HepG2 (cell line): ENCODE measurements around the gene TUBB3. TPM values are rescaled to one million over a fixed set of nuclear protein-coding genes. Genes with fewer than 3 reads are reported as not detected.

ENCODE experiments used
- CCAR2 ChIP-seq: fragments of 200-400 bp; formaldehyde crosslinking; optimal IDR thresholded peaks from 2 replicates; pipeline ENCODE3; 2018; ENCODE audit warnings: low read depth, mild to moderate bottlenecking, low read length, moderate library complexity
- CREM ChIP-seq, 2 experiments: sonication (generic) in 1 of 2; formaldehyde crosslinking in 1 of 2; IDR thresholded peaks; 2 replicates each; pipeline versions ENCODE4 v1.4.0 to v1.6.1; 2016 to 2020; ENCODE audit warnings: antibody characterized with exemption in 1 of 2, mild to moderate bottlenecking in 1 of 2, missing genetic modification reagents in 1 of 2
- ETV6 ChIP-seq: sonication (generic); formaldehyde crosslinking; conservative IDR thresholded peaks from 2 replicates; pipeline ENCODE4 v1.4.0; 2020; ENCODE audit warnings: missing genetic modification reagents
- GATAD2A ChIP-seq: IDR thresholded peaks from 2 replicates; pipeline ENCODE4 v1.6.1; 2016
- KLF12 ChIP-seq: sonication (generic); formaldehyde crosslinking; IDR thresholded peaks from 2 replicates; pipeline ENCODE4 v1.4.0; 2020; ENCODE audit warnings: missing genetic modification reagents, borderline replicate concordance
- MEIS2 ChIP-seq: sonication (generic); formaldehyde crosslinking; IDR thresholded peaks from 2 replicates; pipeline ENCODE4 v1.9.0; 2021; ENCODE audit warnings: mild to moderate bottlenecking, missing genetic modification reagents
- MXI1 ChIP-seq: IDR thresholded peaks from 3 replicates; pipeline ENCODE4 v1.6.1; 2012; ENCODE audit warnings: low read depth, low read length, inconsistent platforms, borderline replicate concordance
- PTBP1 ChIP-seq: fragments of 200-400 bp; formaldehyde crosslinking; IDR thresholded peaks from 2 replicates; pipeline ENCODE4 v1.6.1; 2018; ENCODE audit warnings: low read length, low read depth; ENCODE audit not compliant: poor library complexity, severe bottlenecking
- RARA ChIP-seq: IDR thresholded peaks from 2 replicates; pipeline ENCODE4 v1.6.1; 2016; ENCODE audit warnings: missing genetic modification reagents, missing compliant biosample characterization
- RXRB ChIP-seq: IDR thresholded peaks from 2 replicates; pipeline ENCODE4 v1.6.1; 2016; ENCODE audit warnings: borderline replicate concordance, missing genetic modification reagents, missing compliant biosample characterization
- SALL2 ChIP-seq: sonication (generic); formaldehyde crosslinking; IDR thresholded peaks from 2 replicates; pipeline ENCODE4 v1.8.1; 2023; ENCODE audit warnings: mild to moderate bottlenecking, missing genetic modification reagents, inconsistent platforms
- SOX6 ChIP-seq, 2 experiments: fragments of 450-650 bp in 1 of 2; sonication (generic) in 1 of 2; formaldehyde crosslinking in 1 of 2; IDR thresholded peaks; 2 replicates each; pipeline versions ENCODE4 v1.4.0 to v1.6.1; 2017 to 2020; ENCODE audit warnings: antibody characterized with exemption in 1 of 2, mild to moderate bottlenecking in 1 of 2, missing genetic modification reagents in 1 of 2
- STAG1 ChIP-seq: sonication (generic); formaldehyde crosslinking; IDR thresholded peaks from 2 replicates; pipeline ENCODE4 v1.4.0; 2020; ENCODE audit warnings: missing genetic modification reagents
- WIZ ChIP-seq: sonication (generic); formaldehyde crosslinking; IDR thresholded peaks from 2 replicates; pipeline ENCODE4 v1.5.1; 2020; ENCODE audit warnings: mild to moderate bottlenecking, missing genetic modification reagents
- YEATS2 ChIP-seq: sonication (generic); formaldehyde crosslinking; IDR thresholded peaks from 2 replicates; pipeline ENCODE4 v1.4.0; 2020; ENCODE audit warnings: missing genetic modification reagents, borderline replicate concordance
- ZFX ChIP-seq: sonication (generic); formaldehyde crosslinking; IDR thresholded peaks from 2 replicates; pipeline ENCODE4 v1.4.0; 2020; ENCODE audit warnings: mild to moderate bottlenecking, low read depth, missing genetic modification reagents, moderate library complexity
- ZNF34 ChIP-seq: sonication (generic); formaldehyde crosslinking; IDR thresholded peaks from 2 replicates; pipeline ENCODE4 v1.4.0; 2020; ENCODE audit warnings: mild to moderate bottlenecking, missing genetic modification reagents, borderline replicate concordance
- polyA plus RNA-seq, 8 experiments: library from polyadenylated mRNA; depleted of rRNA in 3 of 8; stranded (reverse) in 7 of 8; unstranded in 1 of 8; fragments of >200 nt; fragmentation: Illumina TruSeq in 4 of 8; extraction: Trizol in 4 of 8; gene quantifications; 2 replicates each; pipeline versions ENCODE4 v1.2.1 to v1.2.3, GENCODE V29; 2011 to 2016; ENCODE audit warnings: low read depth in 4 of 8, missing spikeins in 1 of 8, mixed read lengths in 1 of 8; ENCODE audit not compliant: insufficient read depth in 1 of 8
- total RNA-seq, 5 experiments: library from RNA; depleted of rRNA; stranded (reverse); fragments of >200 nt; fragmentation: Illumina TruSeq; extraction: Trizol; gene quantifications; 2 replicates each; pipeline ENCODE4 v1.2.3, GENCODE V29; 2016; ENCODE audit warnings: low read depth in 1 of 5
- TF ChIP-seq, protein P1 (sequence below): sonication (generic); formaldehyde crosslinking; IDR thresholded peaks from 2 replicates; pipeline ENCODE4 v1.4.0; 2020; ENCODE audit warnings: missing genetic modification reagents
- TF ChIP-seq, protein P2 (sequence below): IDR thresholded peaks from 2 replicates; pipeline ENCODE4 v1.6.1; 2016; ENCODE audit warnings: missing biosample characterization, missing genetic modification reagents, low read depth
- TF ChIP-seq, protein P3 (sequence below), 2 experiments: sonication (generic) in 1 of 2; formaldehyde crosslinking in 1 of 2; IDR thresholded peaks; 2 replicates each; pipeline versions ENCODE4 v1.4.0 to v1.6.1; 2018 to 2020; ENCODE audit warnings: missing genetic modification reagents in 2 of 2, borderline replicate concordance in 1 of 2, low read depth in 1 of 2, mild to moderate bottlenecking in 1 of 2, missing biosample characterization in 1 of 2
- TF ChIP-seq, protein P4 (sequence below): IDR thresholded peaks from 2 replicates; pipeline ENCODE4 v1.6.1; 2016

The TUBB3 gene
- total and polyA plus RNA-seq, 2 of the 13 experiments (the other 11 are each of a cell fraction or from before 2014, with no cell fraction given), result 110 to 185 TPM

DNA sequence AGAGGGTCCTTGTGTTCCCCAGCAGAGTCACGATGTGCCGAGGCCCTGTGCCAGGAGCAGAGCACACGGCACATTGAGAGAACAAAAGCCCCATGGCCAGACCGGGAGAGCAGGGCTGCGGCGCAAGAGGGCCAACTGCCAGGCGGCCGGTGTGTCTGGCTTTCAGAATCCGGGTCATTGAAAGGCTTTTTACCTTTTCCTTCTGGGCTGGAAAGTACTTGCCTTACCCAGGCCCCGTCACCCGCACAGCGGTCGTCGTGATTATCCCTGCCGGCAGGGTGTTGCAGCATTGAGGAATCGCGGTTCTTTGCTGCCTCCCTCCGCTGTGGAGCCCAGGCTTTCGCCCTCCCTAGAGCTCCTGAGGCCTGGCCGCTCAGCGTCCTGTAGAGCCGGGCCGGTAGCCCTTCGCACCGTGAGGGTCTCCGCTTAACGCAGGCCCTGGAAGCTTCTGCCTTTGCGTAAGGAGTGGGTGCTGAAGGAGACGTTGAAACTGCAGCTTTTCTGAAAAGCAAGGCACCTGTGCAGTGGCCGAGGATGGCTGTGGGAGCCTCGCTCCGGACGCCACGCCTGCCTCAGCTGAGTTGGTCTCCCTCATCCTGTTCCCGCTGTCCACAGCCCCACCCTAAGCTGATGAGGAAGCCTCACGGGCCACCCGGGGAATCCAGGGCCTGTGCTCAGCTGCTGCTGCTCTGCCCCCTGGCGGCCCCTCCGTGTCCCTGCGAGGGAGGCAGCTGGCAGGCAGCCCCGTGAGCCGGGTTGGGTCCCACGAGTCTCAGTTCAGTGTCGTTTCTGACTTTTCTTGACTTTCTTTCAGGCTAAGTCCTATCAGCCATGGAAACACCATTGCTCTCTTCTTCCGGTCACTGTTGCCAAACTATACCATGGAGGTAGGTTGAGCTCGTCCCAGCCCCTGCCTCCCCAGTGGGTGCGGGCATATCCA lies 13.1 kb upstream of the TUBB3 start (continued):
- TF ChIP-seq, protein P1, sequence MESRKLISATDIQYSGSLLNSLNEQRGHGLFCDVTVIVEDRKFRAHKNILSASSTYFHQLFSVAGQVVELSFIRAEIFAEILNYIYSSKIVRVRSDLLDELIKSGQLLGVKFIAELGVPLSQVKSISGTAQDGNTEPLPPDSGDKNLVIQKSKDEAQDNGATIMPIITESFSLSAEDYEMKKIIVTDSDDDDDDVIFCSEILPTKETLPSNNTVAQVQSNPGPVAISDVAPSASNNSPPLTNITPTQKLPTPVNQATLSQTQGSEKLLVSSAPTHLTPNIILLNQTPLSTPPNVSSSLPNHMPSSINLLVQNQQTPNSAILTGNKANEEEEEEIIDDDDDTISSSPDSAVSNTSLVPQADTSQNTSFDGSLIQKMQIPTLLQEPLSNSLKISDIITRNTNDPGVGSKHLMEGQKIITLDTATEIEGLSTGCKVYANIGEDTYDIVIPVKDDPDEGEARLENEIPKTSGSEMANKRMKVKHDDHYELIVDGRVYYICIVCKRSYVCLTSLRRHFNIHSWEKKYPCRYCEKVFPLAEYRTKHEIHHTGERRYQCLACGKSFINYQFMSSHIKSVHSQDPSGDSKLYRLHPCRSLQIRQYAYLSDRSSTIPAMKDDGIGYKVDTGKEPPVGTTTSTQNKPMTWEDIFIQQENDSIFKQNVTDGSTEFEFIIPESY (CRISPR knock-in tag), result peak; percentile 72
- TF ChIP-seq, protein P2, sequence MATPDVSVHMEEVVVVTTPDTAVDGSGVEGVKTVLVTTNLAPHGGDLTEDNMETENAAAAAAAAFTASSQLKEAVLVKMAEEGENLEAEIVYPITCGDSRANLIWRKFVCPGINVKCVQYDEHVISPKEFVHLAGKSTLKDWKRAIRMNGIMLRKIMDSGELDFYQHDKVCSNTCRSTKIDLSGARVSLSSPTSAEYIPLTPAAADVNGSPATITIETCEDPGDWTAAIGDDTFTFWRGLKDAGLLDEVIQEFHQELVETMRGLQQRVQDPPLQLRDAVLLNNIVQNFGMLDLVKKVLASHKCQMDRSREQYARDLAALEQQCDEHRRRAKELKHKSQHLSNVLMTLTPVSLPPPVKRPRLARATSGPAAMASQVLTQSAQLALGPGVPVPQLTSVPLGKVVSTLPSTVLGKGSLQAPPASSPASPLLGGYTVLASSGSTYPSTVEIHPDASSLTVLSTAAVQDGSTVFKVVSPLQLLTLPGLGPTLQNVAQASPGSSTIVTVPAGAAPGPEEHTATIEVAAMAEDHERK (CRISPR knock-in tag), result no peak
- TF ChIP-seq ZFX (CRISPR knock-in tag), result peak; percentile 73; the same call in 1 of the 2 replicates
- no peak for TF ChIP-seq KLF12 (CRISPR knock-in tag)
- peak; percentile 28; the same call in 1 of the 2 replicates for TF ChIP-seq ETV6 (CRISPR knock-in tag)
- TF ChIP-seq SALL2, result peak; percentile 36; the same call in 1 of the 2 replicates
- TF ChIP-seq RXRB (CRISPR knock-in tag), result 0 out of 2 replicates have a peak, but pooled peaks have one; percentile 18
- peak; percentile 52; the same call in 1 of the 2 replicates for TF ChIP-seq GATAD2A (CRISPR knock-in tag)
- TF ChIP-seq, protein P3, sequence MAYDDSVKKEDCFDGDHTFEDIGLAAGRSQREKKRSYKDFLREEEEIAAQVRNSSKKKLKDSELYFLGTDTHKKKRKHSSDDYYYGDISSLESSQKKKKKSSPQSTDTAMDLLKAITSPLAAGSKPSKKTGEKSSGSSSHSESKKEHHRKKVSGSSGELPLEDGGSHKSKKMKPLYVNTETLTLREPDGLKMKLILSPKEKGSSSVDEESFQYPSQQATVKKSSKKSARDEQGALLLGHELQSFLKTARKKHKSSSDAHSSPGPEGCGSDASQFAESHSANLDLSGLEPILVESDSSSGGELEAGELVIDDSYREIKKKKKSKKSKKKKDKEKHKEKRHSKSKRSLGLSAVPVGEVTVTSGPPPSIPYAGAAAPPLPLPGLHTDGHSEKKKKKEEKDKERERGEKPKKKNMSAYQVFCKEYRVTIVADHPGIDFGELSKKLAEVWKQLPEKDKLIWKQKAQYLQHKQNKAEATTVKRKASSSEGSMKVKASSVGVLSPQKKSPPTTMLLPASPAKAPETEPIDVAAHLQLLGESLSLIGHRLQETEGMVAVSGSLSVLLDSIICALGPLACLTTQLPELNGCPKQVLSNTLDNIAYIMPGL (CRISPR knock-in tag; IDR thresholded peaks at IDR 0.05; ENCODE audit: borderline replicate concordance in 1 of 2, low read depth in 1 of 2), result peak; percentile 63 to 64; a peak in 2 of 4 replicates
- TF ChIP-seq, protein P4, sequence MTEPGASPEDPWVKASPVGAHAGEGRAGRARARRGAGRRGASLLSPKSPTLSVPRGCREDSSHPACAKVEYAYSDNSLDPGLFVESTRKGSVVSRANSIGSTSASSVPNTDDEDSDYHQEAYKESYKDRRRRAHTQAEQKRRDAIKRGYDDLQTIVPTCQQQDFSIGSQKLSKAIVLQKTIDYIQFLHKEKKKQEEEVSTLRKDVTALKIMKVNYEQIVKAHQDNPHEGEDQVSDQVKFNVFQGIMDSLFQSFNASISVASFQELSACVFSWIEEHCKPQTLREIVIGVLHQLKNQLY (CRISPR knock-in tag), result no peak
- TF ChIP-seq ZNF34 (CRISPR knock-in tag), result 0 out of 2 replicates have a peak, but pooled peaks have one; percentile 45
- TF ChIP-seq PTBP1, result no peak
- TF ChIP-seq STAG1 (CRISPR knock-in tag), result peak; percentile 73
- peak; percentile 20; the same call in 1 of the 2 replicates for TF ChIP-seq YEATS2
- peak; percentile 24 for TF ChIP-seq CCAR2
- peak; percentile 50; the same call in 1 of the 2 replicates for TF ChIP-seq MEIS2
- TF ChIP-seq CREM (IDR thresholded peaks at IDR 0.05), result no peak
- no peak for TF ChIP-seq CREM (CRISPR knock-in tag; IDR thresholded peaks at IDR 0.05)
- no peak for TF ChIP-seq RARA (CRISPR knock-in tag)
- TF ChIP-seq WIZ (CRISPR knock-in tag), result peak; percentile 66; the same call in 1 of the 2 replicates
- no peak for TF ChIP-seq SOX6 (IDR thresholded peaks at IDR 0.05)
- peak; percentile 30; the same call in 1 of the 2 replicates for TF ChIP-seq SOX6 (CRISPR knock-in tag; IDR thresholded peaks at IDR 0.05)
- peak; percentile 46; the same call in 1 of the 3 replicates for TF ChIP-seq MXI1
